Activated naive CD4-positive, alpha-beta T cell treated with anti-CD3 and anti-CD28 coated beads, Interleukin-2, amount 10 ng/mL, durations not matched to agents 7 days and 5 days (primary cell): ENCODE data around the gene RBM20.

Experiments
- CTCF ChIA-PET: fragments of 350-600 bp; sonication (Branson Sonifier 250); formaldehyde crosslinking; loops from one replicate; lab custom pipeline; 2021; ENCODE audit warnings: antibody characterized with exemption; lab: Charles Lee
- DNase-seq: peaks from one replicate; pipeline ENCODE4 v3.0.0-alpha.2; 2020
- H3K27ac Mint-ChIP-seq: one replicate; pipeline ENCODE4 v1.8.0; 2021; ENCODE audit warnings: mild to moderate bottlenecking, moderate library complexity, mixed read lengths
- H3K27me3 Mint-ChIP-seq: one replicate; pipeline ENCODE4 v1.8.0; 2021; ENCODE audit warnings: mild to moderate bottlenecking, mixed read lengths
- H3K36me3 Mint-ChIP-seq: one replicate; pipeline ENCODE4 v1.8.0; 2021; ENCODE audit warnings: mixed read lengths
- H3K4me1 Mint-ChIP-seq: one replicate; pipeline ENCODE4 v1.8.0; 2021; ENCODE audit warnings: mixed read lengths
- H3K4me3 Mint-ChIP-seq: one replicate; pipeline ENCODE4 v1.8.0; 2021; ENCODE audit warnings: mild to moderate bottlenecking, moderate library complexity, mixed read lengths
- H3K9me3 Mint-ChIP-seq: one replicate; pipeline ENCODE4 v1.8.0; 2021; ENCODE audit warnings: mixed read lengths

RBM20 gene

GRCh38 chr10:110867807-110868465, 223.8 kb downstream of the RBM20 start:
- Mint-ChIP-seq H3K27ac (peak overlapping the region; percentile 94), H3K36me3 (peaks cover 26% of the 10 kb centered on the region), H3K27me3 (no peaks in the 10 kb centered on the region), H3K4me3 (no peak overlapping the region), H3K4me1 (peaks cover 86% of the 10 kb centered on the region), H3K9me3 (no peaks in the 10 kb centered on the region)
- CTCF ChIA-PET, result interaction anchor here (0.8 to 2.7 kb wide), 5 partner anchors 10 to 64 kb away, joined by 3 to 11 read pairs (median 3); no protein-coding TSS in a partner anchor
- no peak for DNase-seq

- H3K4me3 Mint-ChIP-seq, result peak overlapping the region; percentile 89
- H3K27me3 Mint-ChIP-seq, result no peaks in the 10 kb centered on the region
- H3K4me1 Mint-ChIP-seq, result peaks cover 83% of the 10 kb centered on the region
- peak overlapping the region; percentile 94 for H3K27ac Mint-ChIP-seq
- no peaks in the 10 kb centered on the region for H3K9me3 Mint-ChIP-seq
- DNase-seq, result peak; percentile 47
- H3K36me3 Mint-ChIP-seq, result peaks cover 23% of the 10 kb centered on the region
- CTCF ChIA-PET, result no interaction called here
Measured at GRCh38 chr10:110868981-110869380, 224.8 kb downstream of the RBM20 start.

- Mint-ChIP-seq H3K4me3 (peak overlapping the region; percentile 89), H3K27ac (peak overlapping the region; percentile 94), H3K27me3 (no peaks in the 10 kb centered on the region), H3K36me3 (peaks cover 22% of the 10 kb centered on the region), H3K4me1 (peaks cover 76% of the 10 kb centered on the region), H3K9me3 (no peaks in the 10 kb centered on the region)
- no peak for DNase-seq
- CTCF ChIA-PET, result interaction anchor here (1.0 kb wide), 1 partner anchor 68 kb away, joined by 3 read pairs; no protein-coding TSS in a partner anchor
Measured at GRCh38 chr10:110870823-110871297, 226.7 kb downstream of the RBM20 start.

- Mint-ChIP-seq H3K4me1 (peaks cover 75% of the 10 kb centered on the region), H3K27me3 (no peaks in the 10 kb centered on the region), H3K36me3 (peaks cover 23% of the 10 kb centered on the region), H3K9me3 (no peaks in the 10 kb centered on the region), H3K27ac (peak within 1 kb of the TSS; percentile 94), H3K4me3 (peak within 1 kb of the TSS; percentile 89)
- CTCF ChIA-PET, result interaction anchor here (1.0 kb wide), 2 partner anchors 14 to 68 kb away, joined by 3 to 4 read pairs; no protein-coding TSS in a partner anchor
- peak; percentile 97 for DNase-seq
Measured at GRCh38 chr10:110871298-110872084, 227.4 kb downstream of the RBM20 start, which contains the start of gene PDCD4. TSS of gene PDCD4 (plus strand) at chr10:110871928. CDS start at chr10:110876028, 4,100 bp downstream.

DNA sequence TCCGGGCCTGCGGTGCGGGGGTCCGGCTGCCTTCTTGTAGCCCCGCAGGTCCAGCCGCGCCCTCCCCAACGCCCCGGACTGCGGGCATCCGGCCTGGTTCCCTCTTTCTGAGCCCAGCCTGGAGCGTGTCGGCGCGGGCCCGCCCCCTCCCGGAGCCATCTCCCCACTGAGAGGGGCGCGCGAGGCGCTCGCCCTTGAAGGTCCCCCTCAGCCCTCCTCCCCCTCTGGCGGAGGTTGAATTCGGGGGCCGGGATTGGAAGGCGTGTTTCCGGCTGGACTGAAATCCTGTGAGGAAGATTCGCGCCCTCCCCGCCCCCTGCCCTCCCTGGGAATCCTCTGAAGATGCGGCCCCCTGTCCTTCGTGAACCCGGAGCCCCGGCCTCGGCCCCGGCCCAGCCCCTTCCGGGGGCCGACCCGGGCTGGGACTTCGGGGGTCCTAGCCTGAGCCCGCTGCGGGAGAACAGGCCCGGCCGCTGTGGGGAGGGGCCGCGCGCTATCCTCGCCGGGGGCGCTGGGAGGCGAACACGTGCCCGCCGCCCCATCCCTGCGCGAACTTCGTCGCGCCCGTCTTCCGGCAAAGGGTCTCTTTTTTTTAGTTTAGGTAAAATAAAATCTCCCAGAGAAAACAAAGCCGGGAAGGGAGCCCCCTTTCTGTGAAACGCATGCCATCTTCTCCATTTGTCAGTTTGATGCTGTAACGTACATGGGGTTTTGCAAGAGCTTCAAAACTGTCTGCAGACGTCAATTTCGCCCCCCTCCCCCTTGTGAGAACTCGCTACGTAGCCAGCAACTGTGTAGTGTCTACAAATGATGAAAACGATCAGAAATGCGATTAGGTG, 228.2 kb downstream of the RBM20 start:
- H3K4me3 Mint-ChIP-seq, result peak overlapping the region; percentile 89
- CTCF ChIA-PET, result interaction anchor here (1.0 to 2.2 kb wide), 10 partner anchors 7 to 126 kb away, joined by 3 to 8 read pairs (median 4); no protein-coding TSS in a partner anchor
- H3K4me1 Mint-ChIP-seq, result peaks cover 69% of the 10 kb centered on the region
- H3K9me3 Mint-ChIP-seq, result no peaks in the 10 kb centered on the region
- DNase-seq, result peak; percentile 86
- peak overlapping the region; percentile 94 for H3K27ac Mint-ChIP-seq
- no peaks in the 10 kb centered on the region for H3K27me3 Mint-ChIP-seq
- peaks cover 26% of the 10 kb centered on the region for H3K36me3 Mint-ChIP-seq

DNA sequence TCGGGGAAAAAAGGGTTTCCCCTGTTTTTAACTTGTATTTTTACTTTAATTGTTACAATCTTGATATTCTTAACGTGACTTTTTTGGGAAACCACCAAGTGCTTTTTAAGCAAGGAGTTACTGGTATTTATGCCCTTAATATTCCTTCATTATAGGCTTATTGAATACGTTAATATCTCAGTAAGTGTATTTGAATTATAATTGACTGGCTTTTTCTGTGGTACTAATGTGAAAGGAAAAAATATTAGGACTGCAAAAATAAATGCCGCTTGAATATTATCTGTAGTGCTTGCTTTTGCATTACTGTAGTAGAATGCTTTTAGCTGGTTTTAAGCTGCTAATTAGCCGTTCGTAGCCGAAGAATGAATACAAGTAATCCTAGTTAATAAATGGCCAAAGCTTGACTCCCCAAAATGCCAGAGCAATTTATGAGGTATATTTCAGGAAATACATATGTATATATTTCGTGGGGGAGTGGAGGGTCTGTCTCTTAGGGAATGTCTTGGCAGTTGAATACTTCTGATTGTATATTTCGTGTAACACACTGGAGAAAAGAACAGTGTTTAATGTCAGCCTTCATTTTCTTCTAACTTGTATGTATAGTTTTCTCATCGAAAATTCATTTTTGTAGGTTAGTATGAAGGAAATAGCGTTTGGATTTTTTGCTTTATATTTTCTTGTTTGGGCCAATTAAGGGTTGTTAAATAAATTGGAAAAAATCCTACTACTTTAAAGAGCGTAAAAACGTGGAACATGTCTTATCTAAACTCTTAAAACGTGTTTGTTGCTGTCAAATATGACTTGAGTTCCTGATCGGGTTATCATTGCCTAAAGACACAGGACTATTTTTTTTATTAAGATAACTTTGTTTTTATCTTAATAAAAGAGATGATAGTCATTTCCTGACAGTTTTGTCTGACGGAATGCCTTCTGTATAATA, 229.1 kb downstream of the RBM20 start:
- Mint-ChIP-seq H3K36me3 (peaks cover 35% of the 10 kb centered on the region), H3K9me3 (no peaks in the 10 kb centered on the region), H3K4me1 (peaks cover 65% of the 10 kb centered on the region), H3K4me3 (peak overlapping the region; percentile 87), H3K27me3 (no peaks in the 10 kb centered on the region), H3K27ac (peak overlapping the region; percentile 93)
- DNase-seq, result no peak
- CTCF ChIA-PET, result interaction anchor here (1.0 to 2.2 kb wide), 9 partner anchors 8 to 127 kb away, joined by 3 to 8 read pairs (median 4); no protein-coding TSS in a partner anchor

DNA sequence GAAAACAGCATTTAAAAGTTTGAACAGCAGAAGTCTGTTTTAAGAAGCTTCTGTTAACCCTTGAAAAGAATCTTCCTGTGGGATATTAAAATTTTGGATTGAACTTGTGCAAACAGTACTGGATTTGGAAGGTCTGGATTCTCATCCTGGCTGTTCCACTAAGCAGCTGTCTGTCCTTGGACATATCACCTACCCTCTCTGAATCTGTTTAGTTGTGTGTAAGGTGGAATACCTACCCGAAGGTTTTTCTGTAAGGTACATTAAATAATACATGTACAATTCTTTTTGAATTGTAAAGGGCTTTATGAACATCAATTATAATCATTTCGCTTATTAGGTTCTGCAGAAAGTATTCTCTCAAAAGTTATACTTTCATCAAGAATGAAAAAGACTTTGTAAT, 229.8 kb downstream of the RBM20 start:
- Mint-ChIP-seq H3K4me3 (peak overlapping the region; percentile 78), H3K36me3 (peaks cover 40% of the 10 kb centered on the region), H3K9me3 (no peaks in the 10 kb centered on the region), H3K4me1 (peaks cover 58% of the 10 kb centered on the region), H3K27me3 (no peaks in the 10 kb centered on the region), H3K27ac (no peak overlapping the region)
- CTCF ChIA-PET, result interaction anchor here (1.4 to 2.2 kb wide), 3 partner anchors 9 to 128 kb away, joined by 4 to 8 read pairs (median 6); no protein-coding TSS in a partner anchor
- DNase-seq, result no peak

DNA sequence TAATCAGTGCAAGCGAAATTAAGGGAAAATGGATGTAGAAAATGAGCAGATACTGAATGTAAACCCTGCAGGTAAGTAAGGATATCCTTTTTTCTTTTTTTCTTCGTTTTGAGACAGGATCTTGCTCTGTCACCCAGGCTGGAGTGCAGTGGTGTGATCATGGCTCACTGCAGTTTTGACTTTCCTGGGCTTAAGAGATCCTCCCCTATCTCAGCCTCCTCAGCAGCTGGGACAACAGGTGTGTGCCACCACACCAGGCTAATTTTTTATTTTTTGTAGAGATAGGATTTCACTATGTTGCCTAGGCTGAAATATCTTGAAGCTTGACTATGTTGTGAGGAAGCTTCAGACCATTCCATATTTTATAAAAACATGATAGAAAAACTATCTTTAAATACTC, 231.9 kb downstream of the RBM20 start:
- no peaks in the 10 kb centered on the region for H3K27me3 Mint-ChIP-seq
- H3K27ac Mint-ChIP-seq, result no peak overlapping the region
- H3K9me3 Mint-ChIP-seq, result no peaks in the 10 kb centered on the region
- H3K4me1 Mint-ChIP-seq, result peaks cover 42% of the 10 kb centered on the region
- H3K36me3 Mint-ChIP-seq, result peaks cover 36% of the 10 kb centered on the region
- CTCF ChIA-PET, result interaction anchor here (0.9 to 1.2 kb wide), 4 partner anchors 15 to 104 kb away, joined by 3 to 4 read pairs (median 3); no protein-coding TSS in a partner anchor
- H3K4me3 Mint-ChIP-seq, result no peak overlapping the region
- DNase-seq, result no peak

GRCh38 chr10:110876788-110877187, 232.7 kb downstream of the RBM20 start:
- CTCF ChIA-PET, result interaction anchor here (1.1 to 1.6 kb wide), 5 partner anchors 16 to 131 kb away, joined by 3 to 5 read pairs (median 4); no protein-coding TSS in a partner anchor
- DNase-seq, result no peak
- Mint-ChIP-seq H3K9me3 (no peaks in the 10 kb centered on the region), H3K4me1 (peaks cover 41% of the 10 kb centered on the region), H3K27ac (no peak overlapping the region), H3K27me3 (no peaks in the 10 kb centered on the region), H3K36me3 (peaks cover 41% of the 10 kb centered on the region), H3K4me3 (no peak overlapping the region)

DNA sequence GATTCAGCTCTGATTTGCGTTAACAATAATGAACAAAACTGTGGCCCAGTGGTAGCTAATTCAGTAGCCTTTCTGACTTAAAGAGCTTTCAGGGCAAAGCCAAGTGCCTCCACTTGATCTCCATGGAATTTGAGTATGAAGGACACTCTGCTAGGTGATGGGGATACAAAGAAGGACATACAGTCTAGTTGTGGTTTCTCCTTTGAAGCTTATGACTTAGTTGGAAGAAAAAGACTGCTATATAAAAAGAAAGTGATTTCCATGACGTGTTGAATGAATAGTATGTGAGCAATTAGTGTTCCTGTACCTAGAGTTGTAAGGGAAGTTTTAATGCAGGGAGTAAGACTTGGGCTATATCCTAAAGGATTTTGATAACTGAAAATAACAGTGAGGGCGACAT, 235.9 kb downstream of the RBM20 start:
- H3K27me3 Mint-ChIP-seq, result no peaks in the 10 kb centered on the region
- CTCF ChIA-PET, result interaction anchor here (1.2 kb wide), 1 partner anchor 76 kb away, joined by 5 read pairs; no protein-coding TSS in a partner anchor
- H3K9me3 Mint-ChIP-seq, result no peaks in the 10 kb centered on the region
- no peak overlapping the region for H3K4me3 Mint-ChIP-seq
- no peak for DNase-seq
- H3K4me1 Mint-ChIP-seq, result peaks cover 46% of the 10 kb centered on the region
- no peak overlapping the region for H3K27ac Mint-ChIP-seq
- H3K36me3 Mint-ChIP-seq, result peaks cover 58% of the 10 kb centered on the region

DNA sequence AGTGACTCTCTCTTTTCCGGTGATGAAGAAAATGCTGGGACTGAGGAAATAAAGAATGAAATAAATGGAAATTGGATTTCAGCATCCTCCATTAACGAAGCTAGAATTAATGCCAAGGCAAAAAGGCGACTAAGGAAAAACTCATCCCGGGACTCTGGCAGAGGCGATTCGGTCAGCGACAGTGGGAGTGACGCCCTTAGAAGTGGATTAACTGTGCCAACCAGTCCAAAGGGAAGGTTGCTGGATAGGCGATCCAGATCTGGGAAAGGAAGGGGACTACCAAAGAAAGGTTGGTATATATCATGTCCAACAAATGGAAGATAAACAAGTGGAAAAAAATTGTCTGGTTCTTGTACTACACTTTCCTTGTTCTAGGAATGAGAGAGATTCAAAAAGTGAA, 237.1 kb downstream of the RBM20 start:
- no peaks in the 10 kb centered on the region for H3K9me3 Mint-ChIP-seq
- H3K27me3 Mint-ChIP-seq, result no peaks in the 10 kb centered on the region
- no peak overlapping the region for H3K27ac Mint-ChIP-seq
- DNase-seq, result no peak
- H3K36me3 Mint-ChIP-seq, result peaks cover 65% of the 10 kb centered on the region
- CTCF ChIA-PET, result interaction anchor here (1.2 kb wide), 1 partner anchor 77 kb away, joined by 5 read pairs; no protein-coding TSS in a partner anchor
- H3K4me3 Mint-ChIP-seq, result no peak overlapping the region
- H3K4me1 Mint-ChIP-seq, result peaks cover 43% of the 10 kb centered on the region

DNA sequence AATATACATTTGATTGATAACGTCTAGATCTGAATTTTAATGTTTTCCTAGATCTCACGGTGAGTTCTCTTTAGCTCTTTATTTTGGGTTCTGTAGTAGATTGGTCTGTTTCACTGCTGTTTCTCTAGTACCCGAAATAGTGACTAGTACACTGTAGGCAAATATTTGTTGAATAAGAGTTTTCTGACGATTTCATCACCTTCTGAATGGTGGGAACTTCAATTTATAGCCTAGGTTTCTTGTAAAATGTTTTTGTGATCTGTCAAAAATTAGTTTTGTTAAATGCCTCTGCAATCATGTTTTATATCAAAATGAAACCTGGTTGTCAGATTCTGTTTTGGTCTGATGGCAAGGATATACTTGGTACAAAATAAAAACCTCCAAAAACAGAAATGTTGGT, 237.8 kb downstream of the RBM20 start:
- H3K4me3 Mint-ChIP-seq, result no peak overlapping the region
- no peaks in the 10 kb centered on the region for H3K27me3 Mint-ChIP-seq
- no peaks in the 10 kb centered on the region for H3K9me3 Mint-ChIP-seq
- H3K36me3 Mint-ChIP-seq, result peaks cover 67% of the 10 kb centered on the region
- no peak overlapping the region for H3K27ac Mint-ChIP-seq
- CTCF ChIA-PET, result interaction anchor here (1.9 kb wide), 1 partner anchor 136 kb away, joined by 6 read pairs; no protein-coding TSS in a partner anchor
- no peak for DNase-seq
- peaks cover 42% of the 10 kb centered on the region for H3K4me1 Mint-ChIP-seq
